ENCODE data around the gene PPP3CA. TPM values are rescaled to one million over a fixed set of nuclear protein-coding genes. Genes with fewer than 3 reads are reported as not detected.
"Not testable (repeated sequence)": the region's sequence is repeated elsewhere in the genome, so short reads cannot be mapped to it uniquely, and the experiment has no call there.

Gene PPP3CA
- total RNA-seq, 1 donor from 2014 or later = 50.4 TPM

- DNase-seq = not testable (repeated sequence)
These were observed 254.7 kb downstream of the PPP3CA start for GRCh38 chr4:101092609-101093008.

- DNase-seq = no peak
These were observed 258.2 kb downstream of the PPP3CA start for GRCh38 chr4:101089168-101089567.

GRCh38 chr4:101086801-101087586, 260.3 kb downstream of the PPP3CA start:
- DNase-seq = no peak

GRCh38 chr4:101083131-101083530, 264.2 kb downstream of the PPP3CA start:
- no peak for DNase-seq

GRCh38 chr4:101081695-101082369, 265.5 kb downstream of the PPP3CA start:
- DNase-seq = no peak

GRCh38 chr4:101081166-101081565, 266.2 kb downstream of the PPP3CA start:
- no peak for DNase-seq

GRCh38 chr4:101078950-101079349, 268.4 kb downstream of the PPP3CA start:
- no peak for DNase-seq

- DNase-seq = no peak
These were observed 271.3 kb downstream of the PPP3CA start for GRCh38 chr4:101076032-101076431.

GRCh38 chr4:101075536-101075935, 271.8 kb downstream of the PPP3CA start:
- DNase-seq = no peak

- DNase-seq = no peak
These were observed 273.0 kb downstream of the PPP3CA start for GRCh38 chr4:101074326-101074725.

- no peak for DNase-seq
These were observed 276.1 kb downstream of the PPP3CA start for GRCh38 chr4:101071241-101071640.

- no peak for DNase-seq
These were observed 279.2 kb downstream of the PPP3CA start for GRCh38 chr4:101068115-101068514.

GRCh38 chr4:101067383-101067782, 279.9 kb downstream of the PPP3CA start:
- no peak for DNase-seq

- DNase-seq = no peak
These were observed 280.6 kb downstream of the PPP3CA start for GRCh38 chr4:101066626-101067170.

- DNase-seq = no peak
These were observed 281.3 kb downstream of the PPP3CA start for GRCh38 chr4:101065935-101066485.

- DNase-seq = no peak
These were observed 282.0 kb downstream of the PPP3CA start for GRCh38 chr4:101065346-101065745.

GRCh38 chr4:101064541-101065180, 282.7 kb downstream of the PPP3CA start:
- DNase-seq = no peak

GRCh38 chr4:101055392-101055791, 291.9 kb downstream of the PPP3CA start:
- DNase-seq = no peak

- DNase-seq = no peak
These were observed 296.5 kb downstream of the PPP3CA start for GRCh38 chr4:101050837-101051205.

GRCh38 chr4:101050088-101050836, 297.1 kb downstream of the PPP3CA start:
- no peak for DNase-seq

GRCh38 chr4:101049549-101050001, 297.8 kb downstream of the PPP3CA start:
- no peak for DNase-seq

GRCh38 chr4:101044766-101045165, 302.6 kb downstream of the PPP3CA start:
- DNase-seq = no peak
